NCI-H187 treated with DMSO at 0.1 percent for 48 hours (cell line): ENCODE results near the gene NEK1.
"Not testable (repeated sequence)": the region's sequence is repeated elsewhere in the genome, so short reads cannot be mapped to it uniquely, and the experiment has no call there.

Source experiments
- DNase-seq: peaks from one replicate; lab custom pipeline; 2025; lab: John Stamatoyannopoulos, UW

Gene NEK1

DNA sequence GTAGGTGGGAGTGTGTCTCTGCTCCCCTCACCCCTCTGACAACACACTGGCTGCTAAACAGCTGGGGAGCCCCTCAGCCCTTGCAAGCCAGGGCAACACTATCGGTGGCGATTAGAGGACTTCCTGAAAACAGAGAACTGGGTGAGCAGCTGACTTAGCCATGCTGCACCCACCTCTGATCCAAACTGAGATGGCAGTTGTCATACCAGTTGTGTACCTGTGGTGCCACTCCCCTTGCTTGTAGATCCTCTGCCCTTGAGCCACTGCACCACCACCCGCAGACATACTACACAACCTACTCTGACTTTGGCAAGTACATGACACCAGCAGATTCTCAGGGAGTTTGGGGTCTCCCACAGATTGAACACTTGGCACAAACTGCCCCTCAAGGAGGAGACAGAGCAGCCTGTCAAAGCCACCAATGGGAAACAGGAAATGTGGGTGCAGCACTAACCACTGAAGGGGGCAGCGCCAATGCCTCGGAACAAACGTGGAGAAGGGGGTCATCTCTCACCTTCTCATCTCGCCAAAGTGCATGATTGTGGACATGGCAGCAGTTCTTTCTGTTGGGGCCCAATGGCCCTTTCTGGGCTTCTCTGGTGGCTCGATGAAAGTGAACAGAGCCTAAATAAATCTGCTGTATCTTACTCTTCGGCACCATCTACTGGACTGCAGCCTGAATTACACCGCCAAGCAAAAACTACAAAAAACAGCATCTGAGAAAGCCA is 119.8 kb downstream of the NEK1 start:
- no peak for DNase-seq

GRCh38 chr4:169491211-169491610 is 121.2 kb downstream of the NEK1 start:
- no peak for DNase-seq

GRCh38 chr4:169489306-169489705 is 123.1 kb downstream of the NEK1 start:
- no peak for DNase-seq

DNA sequence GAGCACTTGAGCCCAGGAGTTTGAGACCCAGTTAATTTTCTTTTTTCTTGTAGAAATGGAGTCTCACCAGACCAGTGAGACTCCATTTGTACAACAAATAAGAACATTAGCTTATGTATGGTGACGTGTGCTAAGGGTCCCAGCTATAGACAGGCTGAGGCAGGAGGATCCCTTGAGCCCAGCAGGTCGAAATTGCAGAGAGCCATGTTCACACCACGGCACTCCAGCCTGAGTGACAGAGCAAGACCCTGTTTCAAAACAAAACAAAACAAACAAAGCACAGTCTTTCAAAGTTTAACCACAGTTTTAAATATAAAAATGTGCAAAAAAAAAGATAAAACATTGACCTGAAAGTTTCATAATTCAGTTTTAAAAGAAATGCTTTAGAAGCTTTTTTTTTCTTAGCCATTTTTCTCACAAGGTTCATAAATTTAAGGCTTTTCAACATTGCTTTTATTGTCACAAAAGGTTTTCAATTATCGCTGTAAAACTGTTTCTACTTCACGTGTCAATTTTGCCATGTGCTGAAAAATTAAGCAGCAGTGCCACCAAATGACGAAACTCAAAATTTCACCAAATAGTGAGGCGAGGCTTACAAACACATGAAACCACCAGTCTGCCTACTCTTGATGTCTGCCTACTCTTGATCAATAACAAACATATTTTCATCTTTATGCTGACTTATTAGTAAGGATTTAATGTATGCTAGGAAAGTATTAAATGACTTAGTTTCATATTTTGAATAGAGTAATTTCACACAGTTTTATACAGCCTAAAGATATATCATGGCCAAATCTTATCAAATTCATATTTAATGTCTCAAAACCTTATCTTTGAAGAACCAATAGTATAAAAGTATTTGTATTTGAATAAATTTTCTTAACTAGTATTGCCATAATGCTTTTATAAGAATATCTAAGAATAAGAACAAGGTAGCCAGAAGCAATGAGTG is 126.3 kb downstream of the NEK1 start:
- no peak for DNase-seq

DNA sequence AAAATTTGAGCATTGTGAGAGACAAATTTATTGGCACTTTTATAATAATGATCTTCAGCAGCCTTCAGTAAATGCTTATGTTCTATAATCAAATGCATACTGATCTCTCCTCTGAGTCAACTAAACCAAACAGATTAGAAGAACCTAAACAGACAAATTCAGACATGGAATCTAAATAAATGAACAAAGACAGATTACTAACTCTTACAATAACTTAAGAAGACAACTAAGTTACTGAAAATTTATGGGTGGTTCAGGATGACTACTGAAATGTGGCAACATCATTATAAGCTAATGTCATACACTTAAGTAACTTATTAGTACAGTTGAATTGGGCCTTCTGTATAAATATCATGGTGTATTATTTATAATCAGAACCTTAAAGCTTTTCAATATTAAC is 127.3 kb downstream of the NEK1 start:
- no peak for DNase-seq

GRCh38 chr4:169484485-169484884 is 127.9 kb downstream of the NEK1 start:
- no peak for DNase-seq

- DNase-seq: no peak
Observed at GRCh38 chr4:169464080-169464479, 148.3 kb downstream of the NEK1 start.

- no peak for DNase-seq
Observed at GRCh38 chr4:169460081-169460480, 152.3 kb downstream of the NEK1 start.

DNA sequence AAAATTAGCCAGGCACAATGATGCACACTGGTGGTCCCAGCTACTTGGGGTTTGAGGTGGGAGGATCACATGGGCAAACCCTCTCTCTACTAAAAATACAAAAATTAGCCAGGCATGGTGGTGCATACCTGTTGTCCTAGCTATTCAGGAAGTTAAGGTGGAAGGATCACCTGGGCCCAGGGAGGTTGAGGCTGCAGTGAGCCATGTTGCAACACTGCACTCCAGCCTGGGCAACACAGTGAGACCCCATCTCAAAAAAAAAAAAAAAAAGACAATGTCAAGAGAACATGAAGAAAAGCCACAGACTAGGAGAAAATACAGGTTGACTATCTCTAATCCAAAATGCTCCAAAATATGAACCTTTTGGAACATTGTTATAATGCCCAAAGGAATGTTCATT is 153.8 kb downstream of the NEK1 start:
- DNase-seq: no peak

GRCh38 chr4:169452644-169453043 is 159.7 kb downstream of the NEK1 start:
- not testable (repeated sequence) for DNase-seq

- not testable (repeated sequence) for DNase-seq
Observed at GRCh38 chr4:169448935-169449334, 163.4 kb downstream of the NEK1 start.

GRCh38 chr4:169446824-169447223 is 165.6 kb downstream of the NEK1 start:
- no peak for DNase-seq

- no peak for DNase-seq
Observed at GRCh38 chr4:169443748-169444147, 168.6 kb downstream of the NEK1 start.

GRCh38 chr4:169440446-169440845 is 171.9 kb downstream of the NEK1 start:
- no peak for DNase-seq

DNA sequence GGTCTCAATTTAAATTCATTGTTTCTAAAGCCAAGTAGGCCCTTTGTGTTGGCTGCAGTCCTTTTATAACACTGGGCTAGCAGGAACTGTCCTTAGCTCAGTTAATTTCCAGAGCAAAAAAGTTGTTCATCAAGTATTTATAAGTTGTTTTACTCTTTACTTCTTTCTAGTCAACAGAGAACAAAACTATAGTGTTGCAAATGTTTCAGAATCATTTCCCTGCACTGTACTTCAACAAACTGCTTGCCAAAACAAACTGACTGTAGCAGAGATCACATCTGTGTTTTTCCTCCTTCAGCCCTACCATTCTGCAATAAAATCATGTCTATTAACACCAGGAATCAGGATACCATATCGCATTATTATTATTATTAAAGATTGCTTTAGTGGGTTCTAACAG is 173.1 kb downstream of the NEK1 start:
- no peak for DNase-seq

DNA sequence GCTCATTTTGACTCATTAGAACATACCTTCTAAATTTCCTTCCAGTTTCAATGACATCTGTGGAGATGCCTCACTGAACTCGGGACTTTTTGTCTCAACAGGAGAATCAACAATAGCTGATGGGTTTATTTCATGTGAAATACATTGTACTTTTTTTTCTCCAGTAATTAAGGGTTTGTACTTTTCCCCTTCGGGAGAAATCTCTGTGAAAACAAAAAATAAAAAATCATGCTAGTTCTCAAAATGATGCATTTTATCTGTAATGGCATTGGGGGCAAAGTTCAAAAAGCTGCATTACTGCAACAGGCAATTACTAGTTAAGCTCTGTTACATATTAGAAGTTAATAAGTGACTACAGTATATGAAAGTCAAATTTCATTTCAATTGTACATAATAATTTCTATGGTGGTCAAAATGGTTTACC is 174.3 kb downstream of the NEK1 start:
- DNase-seq: no peak

- DNase-seq: no peak
Observed at GRCh38 chr4:169437299-169438047, 174.9 kb downstream of the NEK1 start.

GRCh38 chr4:169436734-169437133 is 175.6 kb downstream of the NEK1 start:
- no peak for DNase-seq

GRCh38 chr4:169428376-169428775 is 184.0 kb downstream of the NEK1 start:
- no peak for DNase-seq

GRCh38 chr4:169427727-169428126 is 184.7 kb downstream of the NEK1 start:
- not testable (repeated sequence) for DNase-seq

GRCh38 chr4:169420291-169420690 is 192.1 kb downstream of the NEK1 start:
- no peak for DNase-seq

- DNase-seq: no peak
Observed at GRCh38 chr4:169418846-169419245, 193.5 kb downstream of the NEK1 start.
